LoVo (cell line): ENCODE measurements around the gene GOLPH3.

ENCODE experiments used
- DNase-seq: peaks from one replicate; pipeline ENCODE4 v3.0.0-alpha.2; 2016; ENCODE audit warnings: low spot score

Gene GOLPH3

DNA sequence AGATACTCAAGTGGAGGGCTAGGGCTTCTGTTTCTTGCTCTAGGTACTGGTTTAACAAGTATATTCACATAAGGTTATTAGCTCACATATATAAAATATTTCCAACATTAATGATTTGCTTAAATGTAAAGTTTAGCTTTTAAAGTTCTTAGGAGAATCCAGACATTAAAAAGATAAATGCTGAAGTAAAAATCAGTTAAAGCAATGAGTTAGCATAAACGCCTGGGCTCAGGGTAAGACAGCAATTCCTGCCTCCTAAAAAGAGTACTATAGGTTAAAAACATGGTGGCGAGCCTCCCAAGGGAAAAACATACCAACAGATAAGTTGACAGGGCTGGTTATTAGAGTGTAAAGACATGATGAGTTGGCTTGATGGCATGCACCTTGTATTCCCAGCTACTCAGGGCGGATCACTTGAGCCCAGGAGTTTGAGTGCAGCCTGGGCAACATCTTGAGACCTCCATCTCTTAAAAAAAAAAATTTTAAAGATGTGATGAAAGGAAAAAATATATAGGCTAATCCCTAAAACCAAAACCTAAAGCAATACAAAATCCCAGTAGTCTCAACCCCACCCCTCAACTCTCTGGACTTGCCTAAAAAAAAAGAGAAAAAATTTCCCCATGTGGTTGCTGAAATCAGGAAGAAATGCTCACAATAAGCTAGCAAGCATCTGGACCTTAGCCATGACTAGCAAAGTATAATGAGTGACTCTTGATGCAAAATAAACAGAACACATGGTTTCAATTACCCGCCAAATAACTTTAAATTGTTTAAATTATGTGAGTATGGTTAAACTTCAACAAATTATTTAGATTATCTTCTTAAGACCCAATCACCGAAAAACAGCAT, 3.6 kb downstream of the GOLPH3 start:
- no peak for DNase-seq

DNA sequence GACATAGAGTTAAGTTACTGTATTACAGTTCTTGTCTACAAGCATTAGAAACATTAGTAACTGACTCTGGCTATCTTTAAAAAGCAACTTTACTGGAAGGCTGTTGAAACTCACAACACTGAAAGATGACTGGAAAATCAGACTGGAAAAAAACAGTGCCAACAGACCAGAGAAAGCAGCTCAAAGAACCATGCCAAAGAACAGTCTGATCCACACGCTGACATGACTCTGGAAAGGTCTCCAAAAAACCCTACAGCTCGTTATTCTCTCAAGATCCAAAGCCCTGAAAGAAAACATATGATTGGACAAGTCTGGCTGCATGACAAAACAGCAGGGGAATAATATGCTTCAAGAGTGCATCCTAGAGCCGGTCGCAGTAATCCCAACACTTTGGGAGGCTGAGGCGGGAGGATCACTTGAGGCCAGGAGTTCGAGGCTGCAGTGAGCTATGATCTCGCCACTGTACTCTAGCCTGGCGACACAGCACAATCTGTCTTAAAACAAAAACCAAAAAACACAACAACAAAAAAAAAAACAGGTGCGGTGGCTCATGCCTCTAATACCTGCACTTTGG, 5.6 kb downstream of the GOLPH3 start:
- DNase-seq: no peak

DNA sequence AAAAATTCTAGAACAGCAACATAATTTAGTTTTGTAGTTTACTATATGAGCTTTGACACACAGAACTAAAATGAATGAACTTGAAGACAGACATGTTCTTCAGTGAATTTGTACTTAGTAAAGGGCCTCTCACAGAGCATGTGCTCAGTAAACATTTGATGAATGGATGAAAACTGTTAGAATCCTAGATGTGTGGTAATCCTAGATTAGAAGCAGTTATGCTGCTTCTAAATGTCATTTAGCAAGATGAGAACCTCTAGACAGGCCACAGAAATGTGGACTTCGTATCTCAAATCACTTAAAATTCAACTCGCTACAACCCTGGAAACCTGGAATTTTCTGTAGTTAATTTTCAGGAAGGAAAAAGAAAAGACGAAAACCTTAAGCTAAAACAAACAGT, 8.5 kb downstream of the GOLPH3 start:
- no peak for DNase-seq

DNA sequence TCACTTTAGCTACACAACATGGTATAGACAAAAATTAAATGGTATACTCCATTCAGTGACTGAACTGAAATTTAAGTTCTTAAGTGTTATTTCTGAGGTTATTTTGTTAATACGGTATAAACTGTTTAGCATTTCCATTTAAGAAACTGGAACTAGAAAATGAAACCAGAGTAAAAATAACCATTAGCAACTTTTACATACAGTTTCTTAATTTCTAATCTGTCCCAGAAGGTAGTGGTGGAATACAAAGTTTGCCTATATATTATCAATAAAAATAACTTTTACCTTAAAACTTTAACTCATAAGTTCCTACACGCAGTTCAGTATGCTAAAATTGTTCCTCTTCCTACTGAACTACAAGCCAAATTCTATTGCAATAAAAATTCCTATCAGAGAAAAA, 10.3 kb downstream of the GOLPH3 start:
- no peak for DNase-seq

DNA sequence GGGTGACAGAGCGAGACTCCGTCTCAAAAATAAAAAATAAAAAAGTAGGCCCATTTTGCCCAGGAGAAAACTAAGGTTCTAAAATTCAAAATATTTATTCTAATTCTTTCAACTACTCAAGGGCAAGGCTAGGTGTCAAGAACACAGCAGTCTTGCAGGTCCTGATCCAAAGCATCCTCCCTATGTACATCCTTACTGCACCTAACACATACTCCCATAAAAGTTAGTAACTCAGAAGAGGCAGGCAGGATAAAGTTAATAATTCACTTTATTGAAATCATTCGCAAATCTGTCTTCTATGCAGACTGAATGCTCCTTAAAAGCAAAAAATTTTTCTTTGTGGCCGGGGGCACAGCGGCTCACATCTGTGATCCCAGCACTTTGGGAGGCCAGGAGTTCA, 11.1 kb downstream of the GOLPH3 start:
- DNase-seq: no peak

DNA sequence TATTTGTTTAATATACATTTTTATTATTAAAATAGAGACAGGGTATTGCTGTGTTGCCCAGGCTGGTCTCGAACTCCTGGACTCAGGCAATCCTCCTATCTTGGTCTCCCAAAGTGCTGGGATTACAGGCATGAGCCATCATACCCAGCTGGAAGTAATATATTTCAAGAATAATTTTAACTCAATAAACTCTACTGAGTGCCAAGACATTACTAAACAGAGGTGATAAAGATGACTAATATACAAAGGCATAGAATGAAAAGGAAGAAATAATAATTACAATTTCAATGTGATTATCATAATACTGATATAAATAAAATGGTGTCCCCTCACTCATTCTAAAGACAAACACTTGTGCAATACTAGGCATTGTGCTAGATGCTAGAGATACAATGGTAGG, 13.9 kb downstream of the GOLPH3 start:
- DNase-seq: no peak

DNA sequence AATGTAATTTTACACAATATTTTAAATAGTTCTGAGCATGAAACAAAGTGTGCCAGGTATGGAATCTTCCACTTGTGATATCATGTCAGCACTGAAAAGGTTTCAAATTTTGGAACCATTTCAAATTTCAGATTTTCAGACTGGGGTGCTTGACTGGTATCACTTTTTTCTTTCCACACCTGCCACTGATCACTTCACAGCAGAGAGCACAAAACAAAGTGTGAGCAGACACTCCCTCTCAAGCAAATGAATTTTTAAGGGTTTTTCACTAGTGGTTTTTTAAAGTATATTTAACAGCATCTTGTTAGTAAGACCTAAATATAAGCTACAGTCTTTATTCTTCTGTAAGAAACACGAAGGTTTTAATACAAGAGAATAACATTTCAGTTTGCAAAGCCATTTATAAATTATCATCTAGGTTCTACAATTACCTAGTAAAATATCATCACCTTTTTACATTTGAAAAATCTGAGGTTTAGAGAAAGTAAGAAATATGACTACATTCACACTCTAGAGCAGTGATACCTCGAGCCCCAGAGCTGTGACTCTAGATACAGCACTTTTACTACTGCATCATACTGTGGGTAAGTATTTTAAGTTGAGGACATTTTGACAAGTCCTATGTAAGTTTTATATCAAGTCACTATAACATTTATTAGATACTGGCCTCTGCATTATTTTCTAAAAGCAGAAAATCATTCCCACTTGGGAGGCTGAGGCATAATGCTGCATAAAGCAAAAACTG, 14.6 kb downstream of the GOLPH3 start:
- DNase-seq: no peak

DNA sequence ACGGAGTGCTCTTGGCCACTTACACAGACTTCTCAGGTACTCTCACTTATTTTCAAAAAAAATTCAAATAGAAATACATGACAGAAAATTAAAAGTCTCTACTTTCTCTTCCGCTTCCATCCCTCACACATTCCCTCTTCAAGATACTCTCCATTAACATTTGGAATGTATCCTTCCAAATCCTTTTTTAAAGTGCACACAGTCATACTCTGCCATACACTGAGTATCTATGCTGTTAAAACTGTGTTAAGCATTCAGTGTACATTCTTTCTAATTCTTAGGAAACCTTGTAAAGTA, 15.5 kb downstream of the GOLPH3 start:
- DNase-seq: no peak

DNA sequence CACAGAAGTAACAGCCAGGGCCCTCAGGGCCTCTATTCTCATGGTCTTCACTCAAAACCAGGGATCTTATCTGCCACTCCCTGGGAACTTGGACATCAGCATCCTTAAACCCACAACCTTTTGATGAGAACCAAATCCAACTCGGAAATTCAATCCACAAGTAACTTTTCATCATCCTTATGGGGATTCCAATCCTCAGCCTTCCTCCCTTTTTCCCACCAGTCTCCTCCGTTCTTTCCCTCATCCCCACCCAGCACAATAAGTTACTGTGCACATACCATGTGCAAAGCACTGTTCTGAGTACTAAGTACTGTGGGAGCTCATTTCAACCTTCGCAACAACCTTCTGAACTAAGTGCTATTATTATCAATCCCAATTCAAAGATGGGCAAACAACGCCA, 17.0 kb downstream of the GOLPH3 start:
- no peak for DNase-seq

DNA sequence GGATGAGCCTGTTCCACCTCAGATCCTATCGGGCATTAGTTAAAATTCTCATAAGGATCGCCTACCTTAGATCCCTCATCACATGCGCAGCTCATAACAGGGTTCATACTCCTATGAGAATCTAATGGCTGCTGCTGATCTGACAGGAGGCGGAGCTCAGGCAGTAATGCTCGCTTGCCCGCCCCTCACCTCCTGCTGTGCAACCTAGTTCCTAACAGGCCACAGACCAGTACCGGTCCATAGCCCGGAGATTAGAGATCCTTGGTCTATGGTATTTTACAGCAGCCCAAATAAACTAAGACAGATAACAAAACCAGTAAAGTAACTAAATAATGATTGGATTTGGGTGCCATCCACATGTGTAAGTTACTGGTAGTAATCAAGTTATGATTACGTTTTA, 17.5 kb downstream of the GOLPH3 start:
- no peak for DNase-seq

DNA sequence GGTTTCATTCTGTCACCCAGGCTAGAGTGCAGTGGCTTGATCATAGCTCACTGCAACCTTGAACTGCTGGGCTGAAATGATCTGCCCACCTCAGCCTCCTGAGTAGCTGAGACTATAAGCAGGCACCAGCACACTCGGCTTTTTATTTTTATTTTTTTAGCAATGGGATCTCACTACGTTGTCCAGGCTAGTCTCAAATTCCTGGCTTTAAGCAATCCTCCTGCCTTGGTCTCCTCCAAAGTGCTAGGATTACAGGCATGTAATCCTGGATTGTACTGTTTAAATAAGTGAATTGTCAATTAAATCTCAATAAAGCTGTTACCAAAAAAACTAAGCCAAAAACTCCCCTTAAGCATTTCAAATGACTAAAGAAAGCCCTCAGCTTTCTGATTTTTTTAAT, 18.9 kb downstream of the GOLPH3 start:
- no peak for DNase-seq

DNA sequence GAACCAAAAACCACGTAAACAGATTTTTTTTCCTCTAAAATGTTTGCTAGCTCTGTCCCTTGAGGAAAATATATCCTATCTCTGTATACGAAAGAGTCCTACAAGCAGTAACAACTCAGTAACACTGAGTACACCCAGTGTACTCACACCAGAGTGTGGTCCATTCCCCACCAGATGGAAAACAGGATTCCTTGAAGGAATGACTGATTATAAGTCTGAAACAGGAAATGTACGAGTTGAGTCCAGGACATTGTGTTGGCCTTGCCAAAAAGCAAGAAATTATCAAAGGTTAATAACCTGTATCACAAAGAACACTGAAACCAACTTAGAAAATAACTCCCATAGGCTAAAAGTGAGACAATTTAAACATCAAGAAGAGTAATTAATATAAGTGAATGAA, 20.4 kb downstream of the GOLPH3 start:
- no peak for DNase-seq

DNA sequence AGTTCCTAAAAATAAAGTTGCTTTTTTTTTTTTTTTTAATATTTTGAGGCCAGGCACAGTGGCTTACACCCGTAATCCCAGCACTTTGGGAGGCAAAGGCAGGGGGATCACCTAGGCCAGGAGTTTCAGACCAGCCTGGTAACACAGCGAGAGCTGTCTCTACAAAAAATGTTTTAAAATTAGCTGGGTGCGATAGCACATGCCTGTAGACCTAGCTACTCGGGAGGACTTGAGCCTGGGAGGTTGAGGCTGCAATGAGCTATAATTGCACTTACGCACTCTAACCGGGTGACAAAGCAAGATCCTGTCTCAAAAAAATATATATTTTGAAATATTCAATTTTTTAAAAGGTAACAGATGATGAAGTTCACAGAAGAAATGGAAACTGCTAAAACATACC, 22.9 kb downstream of the GOLPH3 start:
- DNase-seq: no peak

DNA sequence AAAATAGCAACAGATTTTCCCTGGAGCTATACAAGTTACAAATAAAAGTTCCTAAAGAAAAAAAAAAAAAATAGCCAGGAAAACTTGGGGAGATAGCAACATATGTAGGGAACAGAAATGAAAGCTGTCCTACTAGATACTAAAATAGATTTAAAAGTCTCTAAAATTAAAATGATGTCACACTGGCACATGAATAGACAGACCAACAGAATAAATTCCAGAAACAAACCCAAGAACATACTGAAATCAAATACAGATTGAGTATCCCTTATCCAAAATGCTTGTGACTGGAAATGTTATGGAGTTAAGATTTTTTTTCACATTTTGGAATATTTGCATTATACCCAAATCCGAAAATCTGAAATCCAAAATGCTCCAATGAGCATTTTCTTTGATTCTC, 23.8 kb downstream of the GOLPH3 start:
- DNase-seq: no peak

DNA sequence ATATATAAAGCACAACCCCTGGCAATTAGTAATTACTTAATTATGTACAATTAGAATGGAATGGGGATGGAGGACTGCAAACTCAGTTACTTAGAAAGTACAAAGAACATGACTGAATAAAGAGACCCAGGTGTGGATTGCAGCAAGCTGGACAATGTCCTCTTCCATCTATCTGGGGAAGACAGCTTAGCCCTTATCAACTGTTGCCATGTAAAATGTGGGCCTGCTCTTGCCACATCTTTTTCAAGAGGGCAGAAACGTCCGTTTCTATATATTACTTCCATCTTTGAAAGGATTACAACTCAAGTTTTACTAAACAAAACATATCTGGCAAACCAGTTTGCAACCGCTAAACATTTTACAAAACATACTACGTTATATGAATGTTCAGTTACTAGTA, 26.2 kb downstream of the GOLPH3 start:
- no peak for DNase-seq

DNA sequence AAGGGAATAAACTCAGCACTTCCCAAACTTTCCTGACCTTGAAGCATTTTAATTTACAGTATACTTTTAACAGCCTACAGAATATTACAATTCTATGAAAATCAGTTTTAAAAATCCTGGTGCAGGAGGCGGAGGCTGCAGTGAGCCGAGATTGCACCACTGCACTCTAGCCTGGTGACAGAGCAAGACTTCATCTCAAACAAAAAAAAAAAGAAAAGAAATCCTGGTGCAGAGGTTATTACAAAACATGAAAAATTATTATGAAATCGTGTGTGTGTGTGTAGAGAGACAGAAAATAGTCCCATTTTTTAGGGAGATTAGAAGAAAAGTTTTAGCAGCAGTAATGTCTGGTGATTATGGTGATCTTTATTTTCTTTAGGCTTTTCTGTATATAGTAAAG, 26.9 kb downstream of the GOLPH3 start:
- no peak for DNase-seq

DNA sequence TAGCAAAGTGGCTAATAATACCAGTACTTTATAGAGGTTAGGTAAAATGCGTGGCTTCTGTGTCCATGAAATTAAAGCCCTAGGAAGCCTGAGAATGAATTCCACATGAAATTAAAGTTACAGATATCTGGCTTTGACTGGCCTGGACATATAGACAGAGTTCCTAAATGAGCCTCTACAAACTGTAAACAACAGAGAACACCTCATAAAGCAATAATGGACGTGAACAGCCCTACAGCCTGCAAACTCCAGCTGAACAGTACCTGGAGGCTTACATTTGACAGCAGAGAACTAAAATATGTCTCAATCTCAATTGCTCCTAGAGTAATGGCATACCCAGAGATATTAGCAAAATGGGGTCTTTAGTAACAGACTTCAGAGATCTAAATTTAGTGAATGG, 28.7 kb downstream of the GOLPH3 start:
- DNase-seq: no peak

DNA sequence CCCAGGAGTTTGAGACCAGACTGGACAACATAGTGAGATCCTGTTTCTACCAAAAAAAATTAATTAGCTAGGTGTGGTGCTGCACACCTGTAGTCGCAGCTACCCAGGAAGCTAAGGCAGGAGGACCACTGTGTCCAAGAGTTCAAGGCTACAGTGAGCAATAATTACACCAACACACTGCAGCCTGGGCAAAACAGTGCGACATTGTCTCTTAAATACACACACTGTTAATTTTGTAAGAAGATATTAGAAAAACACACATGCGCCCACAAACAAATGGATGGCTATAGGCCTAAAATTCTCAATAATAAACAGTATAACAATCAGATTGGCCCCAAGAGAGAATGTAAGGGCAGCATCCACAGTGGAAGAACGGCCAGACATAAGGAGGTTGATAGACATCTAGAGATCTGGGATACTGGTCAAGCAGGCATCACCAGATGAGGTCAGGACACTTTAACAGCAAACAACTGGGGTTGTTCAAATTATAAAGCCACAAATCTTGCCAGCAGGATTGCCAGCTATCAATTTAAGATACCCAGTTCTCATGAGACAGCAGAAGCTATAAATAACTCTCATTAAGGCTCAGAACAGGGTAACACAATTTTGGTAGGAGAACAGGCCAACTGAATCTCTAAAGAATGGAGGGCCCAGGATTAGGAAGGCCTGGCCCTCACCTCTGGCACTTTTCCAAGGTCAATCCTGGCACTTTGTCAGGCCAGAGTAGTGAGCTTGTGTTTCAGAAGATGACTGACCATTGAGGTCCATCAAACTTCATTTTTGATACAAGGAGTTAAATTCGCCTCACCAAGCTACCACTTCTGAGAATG, 29.5 kb downstream of the GOLPH3 start:
- DNase-seq: no peak

DNA sequence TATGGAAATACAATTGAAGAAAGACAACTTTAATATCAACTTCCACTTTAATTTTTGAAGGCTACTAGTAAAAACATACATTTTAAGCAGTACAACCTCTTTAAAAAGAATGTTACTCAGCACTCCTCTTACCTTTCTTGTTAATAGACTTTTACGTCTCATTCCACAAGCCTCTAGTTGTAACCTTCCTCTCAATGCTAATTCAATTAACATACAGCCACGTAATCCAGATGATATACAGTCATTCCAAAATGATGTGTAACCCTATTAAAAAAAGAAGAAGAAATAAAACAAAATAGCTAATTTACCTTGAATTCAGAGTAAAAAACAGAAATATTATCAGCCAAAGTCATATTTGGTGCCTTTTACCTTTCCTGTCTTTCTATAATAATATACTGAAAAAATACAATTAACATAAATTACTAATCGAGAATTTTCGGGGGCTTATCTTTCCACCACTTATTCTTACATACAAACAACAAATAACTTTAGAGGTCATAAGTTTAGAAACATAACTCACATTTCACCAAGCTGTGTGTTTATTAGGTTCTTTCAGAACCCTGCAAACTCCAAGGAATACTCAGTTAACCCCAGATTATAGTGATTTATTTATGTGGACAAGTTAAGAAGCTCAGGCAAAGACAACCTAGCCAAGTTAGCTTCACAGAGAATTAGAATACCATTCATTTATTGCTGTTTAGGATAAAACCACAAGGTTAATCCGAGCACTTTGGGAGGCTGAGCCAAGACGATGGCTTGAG, 30.3 kb downstream of the GOLPH3 start:
- no peak for DNase-seq

DNA sequence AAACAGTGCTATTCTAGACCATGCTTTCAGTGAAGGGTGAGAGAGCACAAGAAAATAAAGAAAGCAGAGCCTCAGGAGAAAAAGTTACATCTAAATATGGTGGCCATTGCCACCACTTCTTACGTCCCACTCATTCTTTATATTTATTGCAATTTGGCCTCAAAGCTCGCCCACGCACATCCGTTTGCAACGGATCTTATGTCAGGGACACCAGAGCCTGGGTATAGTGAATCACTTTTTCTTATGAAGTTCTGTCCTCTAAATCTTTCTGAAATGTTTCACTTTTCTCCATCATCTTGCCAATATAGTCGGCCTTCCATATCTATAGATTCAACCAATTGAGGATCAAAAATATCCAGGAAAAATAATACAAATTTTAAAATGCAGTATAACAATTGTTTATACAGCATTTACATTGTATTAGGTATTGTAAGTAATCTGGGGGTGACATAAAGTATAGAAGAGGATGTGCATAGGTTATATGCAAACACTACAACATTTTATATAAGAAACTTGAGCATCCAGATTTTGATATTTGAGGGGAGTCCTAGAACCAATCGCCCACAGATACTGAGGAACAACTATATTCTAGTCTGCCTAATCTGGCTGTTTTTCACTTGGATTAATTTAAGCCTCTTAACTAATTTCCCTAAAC, 35.2 kb downstream of the GOLPH3 start:
- no peak for DNase-seq

DNA sequence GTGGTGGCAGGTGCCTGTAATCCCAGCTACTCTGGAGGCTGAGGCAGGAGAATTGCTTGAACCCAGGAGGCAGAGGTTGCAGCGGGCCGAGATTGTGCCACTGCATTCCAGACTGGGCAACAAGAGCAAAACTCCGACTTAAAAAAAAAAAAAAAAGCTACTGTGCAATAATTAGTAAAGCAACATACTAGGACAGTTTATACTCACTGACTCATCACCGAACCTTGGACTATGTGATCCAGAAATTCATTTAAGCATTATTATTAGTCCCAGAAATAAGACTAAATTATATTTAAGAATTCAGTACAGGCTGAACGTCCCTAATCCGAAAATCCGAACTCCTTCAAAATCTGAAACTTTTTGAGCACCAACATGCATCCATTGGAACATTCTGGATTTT, 37.8 kb downstream of the GOLPH3 start:
- DNase-seq: no peak
